Stimulated activated CD4-positive, alpha-beta T cell treated with anti-CD3 and anti-CD28 coated beads, TNF-alpha, amount 100 ng/mL, for 4 hours (primary cell): ENCODE data around the gene IRF7.
"Not testable (repeated sequence)": the region's sequence is repeated elsewhere in the genome, so short reads cannot be mapped to it uniquely, and the experiment has no call there.

Experiments
- DNase-seq, 3 experiments: peaks; one replicate each; pipeline ENCODE4 v3.0.0-alpha.2; 2020; ENCODE audit warnings: low read depth in 3 of 3

IRF7 gene

DNA sequence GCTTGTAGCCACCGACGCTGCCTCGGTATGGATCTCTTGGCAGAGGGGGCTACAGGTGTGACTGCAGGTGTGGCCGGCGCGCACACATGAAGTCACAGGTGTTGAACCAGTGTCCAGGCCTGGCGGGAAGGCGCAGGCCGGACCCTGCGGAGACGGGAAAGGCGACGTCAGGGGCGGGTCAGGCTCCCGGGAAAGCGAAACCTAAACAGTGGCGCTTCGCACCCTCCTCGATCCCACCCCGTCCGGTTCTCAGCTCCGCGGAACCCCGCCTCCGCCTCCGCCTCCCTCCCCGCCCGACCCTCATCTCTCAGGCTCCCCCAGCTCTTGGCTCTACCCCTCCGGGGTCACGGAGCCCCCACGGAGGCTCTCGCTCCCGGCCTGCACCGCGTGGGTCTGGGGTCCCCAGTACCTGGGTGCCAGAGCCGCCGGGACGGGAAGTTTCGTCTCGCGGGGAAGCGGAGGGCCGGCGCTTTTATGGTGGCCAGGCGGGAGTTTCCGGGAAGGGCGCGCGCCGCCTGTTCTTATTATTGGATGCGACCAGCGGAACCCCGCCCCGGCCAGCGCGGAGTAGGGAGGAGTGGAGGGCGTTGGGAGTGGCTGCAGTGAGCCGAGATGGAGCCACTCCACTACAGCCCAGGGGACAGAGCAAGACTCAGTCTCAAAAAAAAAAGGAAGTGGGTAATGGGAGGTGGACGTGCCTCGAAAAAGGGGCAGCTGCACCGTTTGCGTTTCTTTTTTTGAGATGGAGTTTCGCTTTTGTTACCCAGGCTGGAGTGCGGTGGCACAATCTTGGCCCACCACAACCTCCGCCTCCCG, at the start of gene IRF7:
IRF7 (minus strand) TSS at position 447 of the 816 bp plus-strand sequence. CDS start 586 bp downstream, outside the sequence.
- peak; percentile 65 to 74 (median 68) for DNase-seq

DNA sequence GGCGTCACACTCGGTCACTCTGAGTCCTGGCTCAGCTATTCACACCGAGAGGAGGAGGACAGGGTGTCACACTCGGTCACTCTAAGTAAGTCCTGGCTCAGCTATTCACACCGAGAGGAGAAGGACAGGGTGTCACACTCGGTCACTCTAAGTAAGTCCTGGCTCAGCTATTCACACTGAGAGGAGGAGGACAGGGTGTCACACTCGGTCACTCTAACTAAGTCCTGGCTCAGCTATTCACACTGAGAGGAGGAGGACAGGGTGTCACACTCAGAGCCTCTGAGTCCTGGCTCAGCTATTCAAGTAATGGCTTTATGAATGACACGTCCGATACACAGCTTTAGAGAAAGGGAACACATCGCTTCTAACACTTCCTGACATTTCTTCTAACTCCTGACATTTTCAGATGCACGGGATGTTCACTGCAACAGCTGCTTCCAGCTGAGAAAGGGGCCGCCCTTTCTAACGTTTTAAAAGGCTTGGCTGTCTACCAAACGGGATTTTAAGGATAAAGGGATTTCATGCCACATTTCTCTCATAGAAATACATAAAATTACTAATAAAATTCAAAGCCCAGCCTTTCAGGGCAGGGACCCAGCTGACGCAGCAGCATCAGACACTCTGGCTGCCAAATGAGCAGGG, 49.4 kb upstream of the IRF7 start:
- no peak for DNase-seq

DNA sequence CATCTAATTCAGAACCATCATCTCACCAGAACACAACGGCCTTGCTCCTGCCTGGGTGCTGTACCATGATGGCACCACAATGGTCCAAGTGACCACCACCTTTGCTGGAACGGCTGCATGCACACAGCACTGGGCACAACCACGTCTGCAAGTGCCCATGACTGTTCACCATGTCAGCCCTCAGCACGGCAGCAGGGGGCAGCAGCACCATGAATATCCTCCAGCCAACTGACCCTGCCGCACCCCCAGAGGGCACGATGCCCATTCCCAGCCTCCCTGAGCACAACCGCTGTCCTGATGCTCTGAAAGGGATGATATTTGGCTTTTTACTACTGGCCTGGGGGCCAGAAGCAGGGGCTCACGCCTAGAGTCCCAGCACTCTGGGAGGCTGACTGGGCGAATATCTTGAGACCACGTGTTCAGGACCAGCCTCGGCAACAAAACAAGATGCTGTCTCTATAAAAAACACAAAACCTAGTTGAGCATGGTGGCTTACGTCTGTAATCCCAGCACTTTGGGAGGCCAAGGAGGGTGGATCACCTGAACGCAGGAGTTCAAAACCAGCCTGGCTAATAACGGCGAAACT, 47.0 kb upstream of the IRF7 start:
- no peak for DNase-seq

DNA sequence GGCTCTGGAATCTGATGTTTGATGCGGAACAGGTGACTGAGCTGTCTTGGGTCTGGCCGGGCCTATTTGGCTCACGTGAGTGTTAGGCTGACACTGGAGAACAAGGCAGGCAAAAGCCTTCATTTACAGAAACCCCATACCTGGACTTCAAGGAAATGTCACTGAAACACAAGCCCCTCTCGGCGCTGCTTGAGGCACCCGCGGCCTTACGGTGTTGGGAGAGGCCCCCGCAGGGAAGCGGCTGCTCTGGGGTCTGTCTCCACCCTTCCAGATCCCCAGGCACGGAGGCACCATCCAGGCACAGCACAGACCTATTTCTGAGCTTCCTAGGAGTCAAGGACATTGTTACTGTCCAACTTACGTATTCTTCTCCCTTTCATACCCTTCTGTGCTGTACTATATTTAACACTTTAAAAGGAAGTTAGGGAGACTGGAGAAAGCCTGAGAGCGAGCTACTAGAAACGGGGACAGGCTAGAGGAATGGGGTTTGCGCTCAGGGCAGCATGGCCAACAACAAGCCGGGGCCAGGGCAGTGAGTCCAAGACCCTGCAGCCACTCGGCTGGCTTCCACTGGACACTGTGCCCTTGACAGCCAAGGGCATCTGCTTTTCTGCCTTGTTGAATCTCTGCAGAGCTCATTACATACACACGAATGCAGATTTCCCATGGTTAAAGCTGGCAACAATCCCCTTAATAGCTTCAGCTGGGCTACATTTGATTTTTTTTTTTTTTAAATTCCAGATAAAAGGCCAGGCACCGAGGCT, 45.1 kb upstream of the IRF7 start:
- DNase-seq, result no peak

DNA sequence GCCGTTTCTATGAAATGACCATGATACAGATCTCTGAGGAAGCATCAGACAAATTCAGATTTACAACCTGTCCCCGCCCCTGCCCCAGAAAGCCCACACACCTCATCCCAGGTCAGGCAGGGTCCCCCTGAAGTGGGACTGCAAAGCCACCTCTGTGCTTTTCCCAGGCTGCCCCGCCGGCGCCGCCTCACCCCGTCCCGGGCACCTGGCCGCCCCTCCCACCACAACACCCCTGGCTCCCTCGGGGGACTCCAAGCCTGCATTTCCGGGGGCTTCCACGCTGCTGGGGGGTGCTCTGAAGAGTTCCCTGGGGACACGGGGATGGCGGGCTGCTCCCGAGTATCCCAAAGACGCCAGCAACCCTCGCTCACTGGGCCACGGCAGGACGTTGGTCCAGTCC, 44.5 kb upstream of the IRF7 start:
- no peak for DNase-seq

DNA sequence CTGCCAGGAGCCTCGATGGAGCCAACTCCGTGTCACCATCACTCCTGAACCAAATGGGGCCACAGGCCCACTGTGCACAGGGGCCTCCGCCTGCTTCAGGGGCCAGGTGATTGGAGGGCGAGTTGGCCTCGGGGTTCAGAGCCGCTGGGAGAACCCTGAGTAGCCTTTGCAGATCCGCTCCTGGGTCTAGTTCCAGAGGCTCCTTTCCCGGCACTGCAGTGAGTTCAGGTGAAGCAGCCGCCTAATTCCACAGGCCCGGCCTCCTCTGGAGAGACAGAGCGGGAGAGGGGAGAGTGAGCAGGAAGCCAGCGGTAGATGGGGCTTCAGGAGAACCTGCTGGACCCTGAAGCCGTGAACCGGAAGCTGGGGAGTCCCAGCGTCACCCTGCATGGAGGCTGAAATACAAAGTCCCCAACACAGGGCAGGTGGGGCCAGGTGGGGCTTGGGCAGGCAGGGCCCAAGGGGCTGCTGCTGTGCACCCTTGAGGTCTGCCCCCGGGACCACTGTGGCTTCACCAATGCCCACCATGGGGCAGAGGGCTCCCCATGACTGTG, 43.9 kb upstream of the IRF7 start:
- no peak for DNase-seq

DNA sequence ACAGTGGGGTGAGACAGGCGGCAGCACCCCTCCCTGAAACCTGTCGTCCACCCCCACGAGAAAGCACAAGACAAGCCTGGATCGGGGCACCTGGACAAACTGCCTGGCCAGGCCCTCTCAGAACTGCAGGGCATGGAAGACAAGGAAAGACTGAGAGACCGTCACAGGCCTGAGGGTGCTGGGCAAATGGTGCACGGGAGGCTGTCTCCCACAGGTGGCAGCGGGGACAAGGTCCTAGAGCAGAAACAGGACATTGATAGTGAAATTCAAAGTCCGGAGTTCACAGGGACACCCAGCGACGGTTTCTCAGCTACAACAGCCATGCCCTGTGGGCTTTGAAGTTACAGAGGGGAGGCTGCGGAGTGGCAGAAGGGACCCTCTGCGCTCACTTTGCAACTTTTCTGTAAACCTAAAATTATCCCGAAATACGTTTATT, 42.0 kb upstream of the IRF7 start:
- no peak for DNase-seq

DNA sequence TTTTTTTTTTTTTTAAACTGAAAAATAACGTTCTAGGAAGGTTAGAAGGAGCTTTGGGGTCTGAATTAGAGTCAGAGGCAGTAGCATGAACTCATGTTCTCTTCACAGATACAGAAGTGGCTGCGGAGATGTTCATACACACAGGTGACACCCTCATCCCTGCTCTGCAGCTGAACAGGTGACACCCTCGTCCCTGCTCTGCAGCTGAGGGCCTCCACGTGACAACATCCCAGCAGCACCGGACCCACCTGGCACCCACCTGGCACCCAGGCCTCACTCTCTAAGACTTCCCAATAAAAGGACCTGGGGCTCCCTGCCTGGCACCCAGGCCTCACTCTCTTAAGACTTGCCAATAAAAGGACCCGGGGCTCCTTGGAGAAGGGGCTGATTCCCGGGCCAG, 41.1 kb upstream of the IRF7 start:
- no peak for DNase-seq

DNA sequence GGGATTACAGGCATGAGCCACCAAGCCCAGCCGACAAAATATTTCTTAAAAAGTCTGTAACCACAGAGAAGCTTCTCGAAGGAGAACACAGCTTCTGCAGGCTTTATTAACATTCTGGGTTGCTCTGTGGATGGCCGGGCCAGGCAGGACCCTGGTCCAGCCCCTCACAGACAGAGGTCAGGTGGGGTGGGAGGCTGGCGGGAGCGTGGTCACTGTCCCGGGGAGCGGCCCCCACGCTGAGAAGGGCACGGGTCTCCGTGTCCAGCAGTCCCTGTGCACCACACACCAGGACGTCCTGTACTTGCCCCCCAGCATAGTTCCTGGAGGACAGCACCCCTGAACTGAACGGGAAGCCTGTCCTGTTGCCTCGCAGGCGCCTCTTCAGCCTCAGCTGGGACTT, 40.7 kb upstream of the IRF7 start:
- no peak for DNase-seq

DNA sequence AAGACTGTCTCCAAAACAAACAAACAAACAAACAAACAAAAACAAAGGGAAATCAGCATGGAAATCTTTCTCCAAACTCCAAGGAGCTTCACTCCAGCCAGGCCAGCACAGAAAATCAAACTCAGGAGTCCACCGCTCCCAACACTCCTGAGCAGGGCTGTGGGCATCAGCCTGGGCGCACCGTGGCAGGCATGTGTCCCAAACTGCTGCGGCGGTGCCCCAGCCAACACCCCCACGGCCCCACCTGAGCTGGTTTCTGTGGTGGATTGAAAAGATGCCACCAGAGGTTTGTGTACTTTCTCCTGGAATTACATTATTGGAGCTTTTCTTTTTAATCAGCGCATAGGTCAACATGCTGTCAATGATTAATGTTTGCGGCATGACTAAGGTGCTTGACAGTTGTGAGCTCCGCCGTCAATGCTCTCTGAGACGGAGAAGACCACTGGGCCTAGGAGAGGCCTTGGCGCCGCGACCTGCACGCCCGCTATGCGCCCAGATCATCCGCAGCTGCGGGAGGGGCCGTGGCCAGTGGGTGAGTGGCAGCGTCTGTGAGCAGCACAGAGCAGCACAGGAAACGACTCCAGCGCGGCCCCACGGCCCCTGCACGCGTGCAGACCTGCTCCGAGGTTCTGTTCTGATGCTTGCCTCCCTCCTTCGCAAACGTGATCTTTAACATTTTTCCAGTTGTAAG, 39.4 kb upstream of the IRF7 start:
- DNase-seq, result no peak

DNA sequence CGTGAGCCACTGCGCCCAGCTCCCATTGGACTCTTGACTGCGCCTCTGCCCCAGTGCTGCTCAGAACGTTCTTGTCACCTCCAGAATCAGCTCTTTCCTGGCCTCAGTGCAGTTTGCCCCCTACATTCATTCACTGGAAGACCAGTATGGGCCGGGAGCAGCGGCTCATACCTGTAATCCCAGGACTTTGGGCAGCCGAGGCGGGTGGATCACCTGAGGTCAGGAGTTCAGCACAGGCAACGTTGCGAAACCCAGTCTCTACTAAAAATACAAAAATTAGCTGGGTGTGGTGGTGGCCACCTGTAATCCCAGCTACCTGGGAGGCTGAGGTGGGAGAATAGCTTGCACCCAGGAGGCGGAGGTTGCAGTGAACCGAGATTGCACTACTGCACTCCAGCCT, 38.7 kb upstream of the IRF7 start:
- DNase-seq, result not testable (repeated sequence)

DNA sequence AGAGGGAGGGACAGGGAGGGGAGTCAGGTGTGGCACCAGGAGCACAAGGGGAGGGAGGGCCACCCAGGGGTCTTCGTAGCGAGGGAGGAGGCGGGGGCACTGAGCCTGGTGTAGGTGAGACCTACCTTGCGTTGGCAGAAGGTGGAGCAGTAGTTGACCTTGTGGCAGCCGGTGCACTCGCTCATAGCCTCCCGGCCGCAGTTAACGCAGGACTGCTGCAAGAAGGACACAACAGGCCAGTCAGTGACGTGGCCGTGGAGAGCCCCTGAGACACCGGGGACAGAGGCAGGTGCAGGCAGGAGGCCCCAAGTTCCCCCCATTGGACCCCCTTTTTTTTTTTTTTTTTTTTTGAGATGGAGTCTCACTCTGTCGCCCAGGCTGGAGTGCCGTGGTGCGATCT, 38.1 kb upstream of the IRF7 start:
- no peak for DNase-seq

DNA sequence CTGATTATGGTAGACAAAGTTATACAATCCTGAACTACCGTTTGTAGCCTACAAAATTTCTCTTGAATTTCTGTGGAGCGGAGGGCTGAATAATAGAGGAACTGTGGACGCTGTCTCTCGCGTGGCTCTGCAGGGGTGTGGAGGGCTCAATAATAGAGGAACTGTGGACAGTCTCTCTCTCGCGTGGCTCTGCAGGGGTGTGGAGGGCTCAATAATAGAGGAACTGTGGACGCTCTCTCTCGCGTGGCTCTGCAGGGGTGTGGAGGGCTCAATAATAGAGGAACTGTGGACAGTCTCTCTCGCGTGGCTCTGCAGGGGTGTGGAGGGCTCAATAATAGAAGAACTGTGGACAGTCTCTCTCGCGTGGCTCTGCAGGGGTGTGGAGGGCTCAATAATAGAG, 37.4 kb upstream of the IRF7 start:
- not testable (repeated sequence) for DNase-seq

DNA sequence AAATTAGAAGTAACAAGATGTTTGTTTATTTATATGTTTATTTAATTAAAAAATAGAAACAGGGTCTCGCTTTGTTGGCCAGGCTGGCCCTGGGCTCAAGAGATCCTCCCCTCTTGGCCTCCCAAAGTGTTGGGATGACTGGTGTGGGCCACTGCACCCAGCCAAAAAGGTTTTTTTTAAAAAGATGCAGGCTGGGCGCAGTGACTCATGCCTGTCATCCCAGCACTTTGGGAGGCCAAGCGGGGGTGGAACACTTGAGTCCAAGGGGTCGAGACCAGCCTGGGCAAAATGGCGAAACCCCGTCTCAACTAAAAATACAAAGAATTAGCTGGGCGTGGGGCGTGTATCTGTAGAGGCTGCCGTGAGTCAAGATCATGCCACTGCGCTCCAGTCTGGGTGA, 34.7 kb upstream of the IRF7 start:
- DNase-seq, result no peak

DNA sequence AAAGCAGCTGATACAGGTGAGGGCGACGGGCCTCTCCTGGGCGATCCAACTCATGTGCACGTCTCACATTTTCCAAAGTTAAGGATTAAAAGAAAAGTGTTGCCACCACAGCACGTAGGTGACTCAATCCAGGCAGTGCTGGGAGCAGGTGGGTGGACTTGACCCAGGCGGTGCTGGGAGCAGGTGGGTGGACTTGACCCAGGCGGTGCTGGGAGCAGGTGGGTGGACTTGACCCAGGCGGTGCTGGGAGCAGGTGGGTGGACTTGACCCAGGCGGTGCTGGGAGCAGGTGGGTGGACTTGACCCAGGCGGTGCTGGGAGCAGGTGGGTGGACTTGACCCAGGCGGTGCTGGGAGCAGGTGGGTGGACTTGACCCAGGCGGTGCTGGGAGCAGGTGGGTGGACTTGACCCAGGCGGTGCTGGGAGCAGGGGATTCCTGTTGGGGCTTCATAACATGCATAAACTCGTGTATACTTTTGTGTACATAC, 32.0 kb upstream of the IRF7 start:
- DNase-seq, result not testable (repeated sequence)

DNA sequence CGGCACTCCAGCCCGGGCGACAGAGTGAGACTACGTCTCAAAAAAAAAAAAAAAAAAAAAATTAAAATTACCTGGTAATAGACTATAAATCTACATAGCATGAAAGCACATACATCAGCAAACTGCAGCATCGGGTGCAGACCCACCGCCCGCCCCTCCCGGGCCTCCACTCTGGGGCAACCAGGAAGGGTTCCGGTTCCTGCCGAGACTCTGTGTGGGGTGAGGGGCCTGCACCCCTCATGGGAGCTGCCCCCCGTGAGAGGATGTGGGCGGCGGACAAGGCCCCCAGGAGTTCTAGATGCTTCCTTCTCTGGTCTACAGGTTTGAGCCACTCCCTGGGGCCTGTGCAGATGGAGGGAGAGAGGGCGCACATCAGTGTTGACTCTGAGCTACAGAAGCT, 30.5 kb upstream of the IRF7 start:
- DNase-seq, result no peak

DNA sequence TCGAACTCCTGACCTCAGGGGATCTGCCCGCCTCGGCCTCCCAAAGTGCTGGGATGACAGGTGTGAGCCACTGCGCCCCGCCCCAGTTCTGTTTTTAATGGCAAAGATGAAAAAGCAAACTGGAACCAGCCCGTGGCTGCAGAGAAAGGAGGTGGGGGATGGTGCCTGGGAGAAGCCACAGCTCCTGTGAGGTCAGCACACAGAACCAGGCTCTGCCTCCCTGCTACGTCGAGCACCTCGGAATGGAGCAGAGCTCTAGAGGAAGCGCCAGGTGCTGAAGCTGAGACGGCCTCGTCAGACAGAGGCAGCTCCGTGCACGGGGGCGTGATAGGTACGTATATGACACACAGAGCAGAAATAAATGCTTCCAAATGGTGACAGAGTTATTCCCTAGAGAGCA, 29.8 kb upstream of the IRF7 start:
- no peak for DNase-seq

DNA sequence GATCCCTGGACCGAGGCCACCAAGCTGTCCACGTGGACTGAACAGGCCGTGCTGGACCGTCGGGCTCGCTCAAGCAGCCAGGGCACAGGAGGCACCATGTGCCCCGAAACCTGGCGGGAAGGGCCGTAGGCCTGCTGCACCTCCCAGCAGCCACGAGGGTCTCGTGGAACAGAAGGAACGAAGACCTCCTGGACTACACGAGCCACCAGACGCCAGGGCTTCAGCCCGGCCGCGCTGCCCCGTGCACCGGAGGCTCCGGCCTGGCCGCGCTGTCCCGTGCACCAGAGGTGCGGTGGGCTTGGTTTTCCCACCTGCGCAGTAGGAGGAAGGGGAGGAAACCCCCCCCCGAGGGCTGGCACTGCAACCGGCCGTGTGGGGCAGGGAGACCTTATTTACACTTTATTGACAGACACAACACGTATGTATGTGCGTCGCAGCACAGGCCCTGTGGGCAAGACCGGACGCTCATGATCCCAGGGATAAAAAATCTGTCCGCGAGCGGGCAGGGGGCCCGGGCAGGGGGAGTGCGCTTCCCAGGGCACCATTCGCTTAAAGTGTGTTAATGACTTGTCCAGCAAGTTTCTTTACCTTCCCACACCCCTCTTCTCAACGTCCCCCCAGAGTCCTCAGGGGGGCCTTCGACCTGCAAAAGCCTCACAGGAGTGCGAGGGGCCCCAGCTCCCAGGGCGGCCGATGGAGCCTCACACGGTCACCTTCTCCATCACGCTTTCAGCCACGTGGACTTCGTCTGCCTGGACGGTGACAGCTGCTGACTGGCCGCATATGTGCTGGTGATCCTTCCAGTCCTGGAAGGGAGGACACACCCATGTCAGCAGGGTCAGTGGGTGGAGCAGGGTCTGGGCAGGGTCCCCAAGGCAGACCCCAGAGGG, 28.3 kb upstream of the IRF7 start:
- no peak for DNase-seq

DNA sequence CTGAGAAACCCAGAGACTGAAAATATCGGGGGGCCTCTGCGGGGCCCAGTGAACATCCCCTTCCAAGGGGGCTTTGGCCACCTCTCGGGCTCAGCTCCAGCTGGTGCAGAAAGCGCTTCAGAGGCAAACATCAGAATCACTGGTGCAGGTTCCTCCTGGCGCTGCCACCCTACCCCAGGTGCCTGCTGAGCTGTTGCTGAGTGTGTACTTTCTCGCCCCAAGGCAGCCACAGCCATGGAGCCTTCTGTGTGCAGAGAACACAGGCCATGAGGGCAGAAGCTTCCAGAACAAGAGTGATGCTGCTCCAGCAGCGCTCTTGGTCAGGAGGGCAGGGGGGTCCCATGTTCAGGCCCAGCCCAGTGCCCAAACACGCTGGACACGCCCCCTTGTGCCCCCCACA, 27.6 kb upstream of the IRF7 start:
- DNase-seq, result no peak

DNA sequence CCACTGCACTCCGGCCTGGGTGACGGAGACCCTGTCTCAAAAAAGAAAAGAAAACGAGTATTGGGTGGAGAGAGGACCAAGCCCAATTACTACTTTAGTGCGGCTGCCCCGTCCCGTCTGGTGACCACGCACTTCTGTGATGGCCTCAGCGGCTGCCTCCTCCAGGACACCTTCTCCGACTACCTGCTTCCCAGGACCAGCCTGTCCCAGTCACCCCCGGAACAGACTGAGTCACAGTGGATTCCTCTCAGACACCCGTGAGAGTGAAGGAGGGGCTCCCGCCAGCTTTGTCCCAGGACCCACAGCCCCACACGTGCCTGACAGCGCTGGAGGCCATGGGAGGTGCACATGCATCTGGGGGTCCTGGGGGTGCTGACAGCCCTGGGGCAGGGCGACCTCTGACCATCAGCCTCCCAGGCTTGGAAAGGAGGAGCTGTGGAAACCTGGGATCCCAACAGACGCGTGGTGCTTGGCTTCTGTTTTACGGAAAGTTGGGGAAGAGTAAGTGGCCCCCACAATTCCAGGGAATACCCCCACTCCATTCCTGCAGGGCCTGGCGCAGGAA, 26.1 kb upstream of the IRF7 start:
- no peak for DNase-seq
